Left forelimb (tissue), 1 donor: ENCODE data around the gene RNF32.

Experiments used
- DNase-seq: peaks from one replicate; pipeline ENCODE4 v3.0.0-alpha.2; 2018; ENCODE audit warnings: low spot score

Gene RNF32

DNA sequence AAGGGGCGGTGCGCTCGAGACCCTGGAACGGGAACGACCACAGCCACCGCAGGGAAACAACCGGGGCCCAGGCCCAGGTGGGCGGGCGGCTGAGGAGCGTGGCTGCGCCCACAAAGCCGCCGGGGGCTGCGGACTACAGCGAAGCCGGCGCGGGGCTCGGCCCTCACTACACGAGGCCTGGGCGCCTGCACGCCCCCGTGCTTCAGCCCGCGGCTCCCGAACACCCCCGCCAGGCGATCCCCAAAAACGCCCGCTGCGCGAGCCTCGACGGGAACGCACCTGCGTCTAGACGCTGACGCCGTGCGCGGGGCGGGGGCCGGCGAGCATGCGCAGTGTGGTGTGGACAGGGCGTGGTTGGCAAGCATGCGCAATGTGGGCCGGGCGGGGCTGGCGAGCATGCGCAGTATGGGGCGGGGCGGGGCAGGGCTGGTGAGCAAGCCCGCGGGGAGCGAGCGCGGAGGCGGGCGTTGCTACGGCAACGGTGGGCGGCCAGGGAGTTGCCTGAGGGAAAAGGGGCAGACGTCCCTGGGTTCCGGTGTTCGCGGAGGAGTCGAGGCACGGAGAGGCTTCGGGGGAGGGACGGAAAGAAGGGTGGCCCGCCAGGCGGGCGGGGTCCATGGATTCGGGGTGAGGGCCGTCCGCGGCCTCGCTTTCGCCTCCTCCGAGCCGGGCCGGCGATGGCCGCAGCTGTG, at the start of gene RNF32:
Gene RNF32 (plus strand): TSS at position 518 of the 692 bp plus-strand sequence. CDS start 3,104 bp downstream, outside the sequence.
- peak; percentile 97 for DNase-seq

DNA sequence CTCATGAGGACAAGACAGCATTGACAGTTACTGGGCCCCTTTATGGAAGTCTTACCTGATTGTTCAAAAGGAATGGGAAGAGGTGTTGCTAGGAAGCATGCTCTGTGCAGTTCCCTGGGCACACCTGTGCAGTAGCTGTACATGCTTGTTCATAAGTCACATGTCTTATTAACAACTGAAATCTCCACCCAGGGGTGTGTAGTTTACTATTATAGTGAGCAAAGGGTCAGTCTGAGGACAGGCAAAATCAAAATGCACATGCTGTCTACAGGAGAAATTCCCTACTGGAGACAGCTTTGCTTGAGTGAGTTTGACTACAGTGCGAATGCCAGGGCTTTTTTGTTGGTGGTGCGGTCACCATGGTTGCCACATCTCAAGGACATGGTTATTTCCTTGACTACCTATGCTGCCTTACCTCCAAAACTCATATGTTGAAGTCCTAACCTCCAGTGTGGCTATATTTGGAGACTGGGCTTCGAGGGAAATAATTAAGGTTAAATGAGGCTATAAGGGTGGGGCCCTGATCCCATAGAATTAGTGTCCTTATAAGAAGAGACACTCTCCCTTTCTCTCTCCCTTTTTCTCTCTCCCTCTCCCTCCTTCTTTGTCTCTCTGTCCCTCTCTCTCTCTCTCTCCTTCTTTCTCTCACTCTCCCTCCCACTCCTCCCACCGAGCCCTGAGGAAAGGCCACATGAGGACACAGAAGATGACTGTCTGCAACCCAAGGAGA, 48.3 kb upstream of the RNF32 start:
- no peak for DNase-seq

DNA sequence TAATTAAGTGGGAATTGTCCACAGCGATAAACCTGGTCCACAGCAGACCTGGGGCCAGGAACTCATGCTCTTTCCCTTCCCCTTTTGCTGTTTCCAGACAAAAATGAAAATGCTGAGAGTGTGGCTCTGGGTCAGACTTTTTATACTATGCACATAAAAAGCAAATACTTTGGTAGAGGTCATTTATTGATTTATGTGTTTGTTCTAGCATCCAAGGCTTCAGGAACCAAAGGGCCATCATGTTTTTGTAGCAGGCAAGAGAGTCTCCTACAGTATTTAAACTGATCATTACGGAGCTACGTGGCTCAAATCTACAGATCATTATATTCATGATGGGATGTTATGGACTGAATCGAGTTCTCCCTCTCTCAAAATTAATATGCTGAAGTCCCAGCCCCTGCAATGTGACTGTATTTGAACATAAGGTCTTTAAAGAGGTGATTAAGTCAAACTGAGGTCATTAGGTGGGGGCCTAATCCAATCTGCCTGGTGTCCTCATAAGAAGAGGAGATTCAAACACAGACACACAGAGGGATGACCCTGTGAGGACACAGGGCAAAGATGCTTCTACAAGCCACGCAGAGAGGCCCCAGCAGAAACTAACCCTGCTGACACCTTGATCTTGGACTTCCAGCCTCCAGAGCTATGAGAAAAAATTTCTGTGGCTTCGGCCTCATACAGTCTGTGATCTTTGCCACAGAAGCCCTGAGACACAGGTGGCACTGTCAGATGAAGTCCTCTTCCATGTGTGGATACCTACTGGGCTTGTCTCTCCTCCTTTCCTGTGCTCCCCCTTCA, 46.1 kb upstream of the RNF32 start:
- DNase-seq = no peak

DNA sequence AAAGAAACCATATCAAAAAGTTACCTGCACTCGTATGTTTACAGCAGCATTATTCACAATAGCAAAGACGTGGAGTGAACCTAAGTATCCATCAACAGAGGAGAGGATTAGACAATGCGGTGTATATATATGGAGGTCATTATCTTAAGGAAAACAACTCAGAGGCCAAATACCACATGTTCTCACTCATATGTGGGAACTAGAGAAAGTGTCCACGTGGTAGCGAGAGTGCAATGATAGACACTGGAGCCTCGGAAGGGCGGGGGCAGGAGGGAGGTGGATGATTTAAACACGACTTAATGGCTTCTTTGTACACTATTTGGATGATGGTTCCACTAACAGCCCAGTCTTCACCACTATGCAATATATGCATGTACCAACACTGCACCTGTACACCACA, 40.1 kb upstream of the RNF32 start:
- no peak for DNase-seq

DNA sequence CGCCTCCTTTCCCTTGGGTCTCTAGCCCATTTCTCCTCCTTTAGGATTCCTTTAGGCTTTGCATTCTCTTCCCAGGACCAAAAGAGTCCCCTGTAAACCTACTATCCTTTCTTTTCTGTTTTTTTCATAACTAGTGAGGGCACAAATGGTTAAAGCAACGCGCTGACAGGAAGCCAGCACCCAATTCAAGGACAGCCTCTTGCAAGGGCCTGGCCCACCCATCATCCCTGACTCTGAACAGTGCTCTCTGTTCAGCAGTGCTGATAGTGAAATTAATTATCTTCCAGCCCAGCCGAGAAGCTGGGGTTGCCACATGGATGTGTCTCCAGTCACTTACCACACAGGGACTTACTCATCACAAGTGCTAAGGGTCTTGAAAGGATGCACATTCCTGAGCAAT, 38.3 kb upstream of the RNF32 start:
- no peak for DNase-seq

DNA sequence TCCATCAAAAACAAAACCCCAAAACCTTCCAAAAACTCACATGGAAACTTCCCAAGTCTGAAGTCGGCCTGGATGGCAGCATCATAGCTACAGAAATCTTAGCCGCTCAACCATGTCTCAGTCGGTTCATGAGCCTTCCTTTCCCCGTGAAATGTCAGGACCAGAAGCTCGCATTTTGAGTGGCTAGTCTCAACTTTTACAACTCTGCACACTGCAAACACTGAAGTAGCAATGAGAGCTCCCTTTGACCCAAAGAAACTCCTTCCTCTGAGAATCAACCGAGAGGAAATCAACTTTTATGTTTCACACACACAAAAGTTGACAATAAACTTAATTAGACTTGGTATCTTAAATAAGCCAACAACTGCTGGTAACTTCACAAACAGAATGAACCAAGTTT, 37.6 kb upstream of the RNF32 start:
- no peak for DNase-seq

DNA sequence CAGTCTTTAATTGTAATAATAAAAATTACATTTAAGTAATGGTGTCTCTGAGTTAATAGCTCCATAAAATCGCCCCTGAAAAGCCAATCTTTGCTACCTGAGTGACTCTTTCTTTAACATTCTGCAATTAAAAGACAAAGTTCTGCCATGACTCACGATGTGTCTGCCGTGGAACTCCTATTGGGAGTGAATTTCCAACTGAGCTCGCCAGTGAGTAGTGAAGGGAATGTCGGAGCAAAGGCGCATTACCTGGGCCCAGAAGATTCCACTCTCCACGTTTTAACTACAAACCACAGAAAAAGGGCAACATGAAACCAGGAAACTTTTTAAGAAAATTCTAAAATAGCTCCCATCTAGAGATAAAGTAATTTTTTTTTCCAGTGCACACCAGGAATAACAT, 36.9 kb upstream of the RNF32 start:
- DNase-seq = no peak

DNA sequence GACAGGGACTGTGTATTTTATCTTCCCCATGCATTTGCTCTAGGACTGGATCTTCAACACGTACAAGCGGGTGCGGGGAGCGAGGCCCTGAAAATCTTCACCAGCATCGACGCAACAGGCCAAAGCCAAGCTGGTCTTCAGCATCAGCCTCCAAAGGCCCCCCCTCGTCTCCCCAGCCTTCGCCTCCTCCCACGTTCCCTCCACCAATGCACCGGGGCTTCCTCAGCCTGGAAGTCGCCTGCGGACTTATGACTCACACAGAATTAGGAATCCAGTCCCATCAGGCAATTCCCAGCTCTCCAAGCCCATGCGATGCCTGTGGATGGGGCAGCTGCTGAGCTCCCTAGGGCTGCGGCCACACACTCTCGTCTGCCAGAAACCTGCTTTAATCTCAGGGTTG, 36.3 kb upstream of the RNF32 start:
- DNase-seq = no peak

DNA sequence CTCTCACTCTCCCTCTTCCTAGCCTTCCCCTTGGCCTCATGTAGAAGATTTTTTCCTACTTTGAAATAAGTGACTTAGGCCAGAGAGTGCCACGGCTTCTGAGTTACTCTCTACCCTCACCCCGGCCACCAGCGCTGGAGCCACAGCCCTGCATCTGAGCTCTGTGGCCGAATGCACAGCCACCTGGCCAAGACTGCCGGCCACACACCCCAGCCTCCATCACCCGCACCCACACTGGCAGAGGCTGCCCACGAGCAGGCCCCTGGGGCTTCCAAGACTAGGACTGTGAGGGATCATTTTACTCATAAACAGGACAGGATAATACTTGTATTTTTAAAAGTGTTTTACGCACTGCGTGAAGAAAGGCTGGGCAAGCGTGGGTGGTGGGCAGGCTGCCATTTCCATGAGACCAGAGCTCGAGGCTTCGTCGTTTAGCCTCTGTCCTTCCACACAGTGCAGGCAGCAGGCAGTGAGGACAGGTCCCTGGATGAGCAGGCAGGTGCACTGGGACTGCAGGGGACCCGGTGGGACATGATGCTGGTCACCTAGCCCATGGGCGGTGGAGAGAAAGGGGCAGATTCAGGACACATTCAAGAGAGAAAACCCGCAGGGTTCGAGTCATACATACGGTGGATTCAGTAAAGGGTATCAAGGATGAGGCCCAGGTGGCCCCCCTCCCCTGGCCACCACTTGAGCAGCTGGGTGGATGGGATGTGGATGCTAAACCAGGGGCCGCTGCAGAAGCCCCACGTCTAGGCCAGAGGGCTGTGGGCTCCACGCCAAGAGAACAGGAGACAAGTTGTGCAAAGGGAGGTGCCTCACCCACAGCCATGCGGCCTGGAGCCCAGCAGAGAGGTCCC, 35.5 kb upstream of the RNF32 start:
- no peak for DNase-seq

DNA sequence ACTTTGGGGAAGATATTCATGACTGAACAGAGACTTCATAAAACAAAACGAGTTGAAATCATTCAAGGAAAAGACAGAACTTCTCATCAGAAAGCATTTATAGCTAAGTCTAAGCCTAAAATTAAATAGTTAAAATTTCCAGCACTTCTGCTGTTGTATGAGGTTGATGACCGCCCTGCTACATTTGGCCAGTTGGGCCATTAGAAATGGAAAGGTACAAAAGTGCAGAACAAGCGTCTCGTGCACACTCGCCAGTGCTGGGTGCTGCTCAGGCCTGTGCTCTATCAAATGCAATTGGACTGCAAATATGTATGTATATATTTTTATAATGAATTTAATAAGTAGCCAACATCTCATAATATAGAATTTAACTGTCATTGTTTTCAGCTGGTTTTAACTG, 34.4 kb upstream of the RNF32 start:
- no peak for DNase-seq

DNA sequence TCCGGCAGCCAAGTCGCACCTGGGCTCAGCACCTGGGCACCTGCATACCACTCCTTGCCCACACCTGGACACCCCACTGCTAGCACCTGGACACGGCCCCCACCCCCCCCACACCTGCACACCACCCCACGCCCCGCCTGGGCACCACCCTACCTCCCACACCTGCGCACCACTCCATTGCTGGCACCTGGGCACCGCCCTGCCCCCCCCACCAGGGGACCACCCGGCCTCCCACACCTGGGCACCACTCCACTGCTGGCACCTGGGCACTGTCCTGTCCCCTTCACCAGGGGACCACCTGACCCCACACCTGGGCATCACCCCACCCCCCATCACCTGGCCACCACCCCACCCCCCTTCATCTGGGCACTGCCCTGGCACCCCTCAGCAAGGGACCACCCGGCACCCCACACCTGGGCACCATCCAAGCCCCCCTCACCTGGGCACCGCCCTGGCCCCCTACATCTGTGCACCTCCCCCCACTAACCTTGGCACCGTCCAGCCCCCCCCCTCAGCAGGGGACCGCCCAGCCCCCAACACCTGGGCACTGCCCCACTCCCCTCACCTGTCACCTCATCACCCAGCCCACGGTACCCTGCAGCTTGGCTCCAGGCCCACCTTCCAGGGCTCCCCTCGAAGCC, 33.8 kb upstream of the RNF32 start:
- DNase-seq = no peak

DNA sequence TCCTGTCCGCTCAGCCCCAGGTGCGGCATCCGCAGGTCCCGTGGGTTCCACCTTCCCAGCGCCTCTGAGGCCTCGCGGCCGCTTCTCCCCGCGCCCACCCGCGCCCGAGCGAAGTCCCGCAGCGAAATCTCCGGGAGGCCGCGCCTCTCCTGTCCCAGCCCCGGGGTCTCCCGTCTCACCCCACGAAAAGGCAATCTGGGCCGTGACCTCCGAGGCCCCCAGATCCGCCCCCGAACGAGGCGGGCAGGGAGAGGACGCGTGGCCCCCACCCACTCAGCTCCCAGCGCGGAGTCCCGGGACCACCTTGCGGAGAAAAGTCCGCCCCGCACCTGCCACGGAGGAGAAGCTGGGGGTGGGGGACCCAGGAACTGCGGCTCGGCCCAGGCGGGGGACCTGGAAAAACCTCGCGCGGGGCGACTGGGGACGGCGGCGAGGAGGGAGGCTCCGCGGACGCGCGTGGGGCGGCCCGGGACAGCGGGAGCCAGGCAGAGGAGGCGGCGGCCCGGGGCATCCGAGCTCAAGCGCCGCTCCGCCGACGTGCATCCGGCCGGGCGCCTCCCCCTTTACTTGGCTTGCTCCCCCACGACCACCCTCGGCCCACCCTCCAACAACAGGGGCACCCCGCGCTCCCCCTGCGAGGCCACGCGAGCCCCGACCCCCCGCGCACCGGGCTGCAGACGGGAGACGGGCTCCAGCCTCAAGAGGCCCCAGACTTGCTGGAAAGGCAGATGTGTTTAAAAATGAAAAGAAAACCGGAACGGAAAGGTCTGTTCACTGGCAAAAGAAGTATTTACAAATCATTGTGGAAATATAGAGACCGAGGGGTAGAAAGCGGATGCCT, 33.0 kb upstream of the RNF32 start:
- no peak for DNase-seq

DNA sequence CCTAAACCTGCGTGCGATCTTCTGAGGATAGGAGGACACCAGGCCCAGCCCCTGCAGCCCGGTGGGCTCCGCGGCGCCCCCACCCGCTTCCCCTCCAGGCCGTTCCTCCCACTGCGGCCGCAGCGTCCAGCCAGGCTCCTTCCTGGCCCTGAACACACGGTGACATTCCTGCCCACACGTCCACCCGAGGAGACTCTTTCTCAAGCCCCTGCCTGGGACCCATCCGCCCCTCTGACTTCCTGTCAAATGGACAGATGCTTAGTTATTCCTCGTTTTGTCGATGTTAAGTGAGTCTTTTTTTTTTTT, 32.4 kb upstream of the RNF32 start:
- DNase-seq = no peak

DNA sequence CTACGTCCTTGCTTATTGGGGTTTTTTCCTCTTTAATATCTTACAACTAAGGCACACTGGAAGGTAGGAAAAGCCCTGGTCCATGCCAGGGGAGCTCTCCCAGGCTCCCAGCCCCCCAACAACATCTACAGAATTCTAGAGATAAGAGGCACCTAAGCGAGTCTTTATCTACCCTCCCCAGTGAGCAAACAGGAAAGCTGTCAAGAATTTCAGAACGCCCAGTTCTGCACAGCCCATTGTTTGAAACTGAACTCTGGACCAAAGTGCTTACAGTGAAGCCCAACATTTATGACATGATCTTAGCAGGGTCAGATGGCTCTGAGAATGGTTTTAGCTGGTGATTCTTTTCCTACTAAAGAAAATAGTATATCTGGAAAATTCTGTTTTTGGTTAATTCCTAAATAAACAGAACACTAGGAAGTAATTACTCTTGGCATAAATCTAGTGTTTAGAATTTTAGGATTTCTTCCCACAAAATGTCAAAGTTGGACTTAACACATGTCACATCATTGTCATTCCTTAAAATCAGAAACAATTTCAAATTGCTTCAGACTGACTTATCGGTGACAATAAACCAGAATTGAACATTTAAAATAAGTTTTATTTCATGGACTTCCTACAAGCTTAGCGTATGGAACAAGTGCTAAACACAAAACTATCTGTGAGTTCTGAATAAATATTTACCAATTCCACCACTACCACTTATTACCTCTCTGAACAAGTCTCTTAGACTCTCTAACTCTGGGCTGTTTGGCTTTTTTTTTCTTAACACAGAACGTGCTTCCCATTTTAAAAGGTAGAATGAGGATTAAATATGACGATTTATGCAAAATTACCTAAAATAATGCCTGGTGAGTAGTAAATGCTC, 31.3 kb upstream of the RNF32 start:
- no peak for DNase-seq

DNA sequence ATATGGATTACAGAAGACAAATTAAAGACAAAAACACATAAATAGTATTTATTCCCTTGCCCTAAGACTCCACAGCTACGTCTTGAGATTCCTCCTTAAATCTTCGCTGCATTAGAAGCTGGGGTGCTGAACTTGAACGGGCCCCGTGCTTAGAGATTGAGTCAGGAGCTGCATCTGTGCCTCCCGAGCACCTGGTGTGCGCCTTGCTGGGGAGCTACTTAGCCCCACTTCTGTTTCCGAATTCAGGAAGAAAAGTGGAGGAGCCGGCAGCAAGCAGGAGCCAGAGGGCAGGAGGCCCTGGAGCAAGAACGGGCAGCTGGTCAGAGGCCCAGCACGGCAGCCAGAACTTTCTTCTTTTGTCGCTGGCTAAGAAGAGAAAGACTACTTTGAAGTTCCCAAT, 30.4 kb upstream of the RNF32 start:
- no peak for DNase-seq

DNA sequence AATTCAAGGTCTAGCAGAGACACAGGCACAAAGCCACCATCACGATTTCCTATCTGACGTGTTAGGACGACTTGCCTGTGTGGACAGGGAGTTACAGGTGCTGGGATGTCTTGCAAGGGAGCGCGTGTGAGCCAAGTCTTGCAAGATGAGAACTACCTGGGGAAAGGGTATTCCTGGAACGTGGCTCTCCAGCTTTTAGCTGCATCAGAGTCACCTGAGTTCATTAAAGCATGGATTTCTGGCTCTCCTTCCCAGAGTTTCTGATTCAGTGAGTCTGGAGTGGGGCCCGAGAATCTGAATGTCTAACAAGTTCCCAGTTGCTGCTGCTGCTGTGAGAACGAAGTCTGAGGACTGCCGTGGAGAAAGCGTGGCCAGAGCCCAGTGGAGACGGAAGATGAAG, 30.0 kb upstream of the RNF32 start:
- no peak for DNase-seq

DNA sequence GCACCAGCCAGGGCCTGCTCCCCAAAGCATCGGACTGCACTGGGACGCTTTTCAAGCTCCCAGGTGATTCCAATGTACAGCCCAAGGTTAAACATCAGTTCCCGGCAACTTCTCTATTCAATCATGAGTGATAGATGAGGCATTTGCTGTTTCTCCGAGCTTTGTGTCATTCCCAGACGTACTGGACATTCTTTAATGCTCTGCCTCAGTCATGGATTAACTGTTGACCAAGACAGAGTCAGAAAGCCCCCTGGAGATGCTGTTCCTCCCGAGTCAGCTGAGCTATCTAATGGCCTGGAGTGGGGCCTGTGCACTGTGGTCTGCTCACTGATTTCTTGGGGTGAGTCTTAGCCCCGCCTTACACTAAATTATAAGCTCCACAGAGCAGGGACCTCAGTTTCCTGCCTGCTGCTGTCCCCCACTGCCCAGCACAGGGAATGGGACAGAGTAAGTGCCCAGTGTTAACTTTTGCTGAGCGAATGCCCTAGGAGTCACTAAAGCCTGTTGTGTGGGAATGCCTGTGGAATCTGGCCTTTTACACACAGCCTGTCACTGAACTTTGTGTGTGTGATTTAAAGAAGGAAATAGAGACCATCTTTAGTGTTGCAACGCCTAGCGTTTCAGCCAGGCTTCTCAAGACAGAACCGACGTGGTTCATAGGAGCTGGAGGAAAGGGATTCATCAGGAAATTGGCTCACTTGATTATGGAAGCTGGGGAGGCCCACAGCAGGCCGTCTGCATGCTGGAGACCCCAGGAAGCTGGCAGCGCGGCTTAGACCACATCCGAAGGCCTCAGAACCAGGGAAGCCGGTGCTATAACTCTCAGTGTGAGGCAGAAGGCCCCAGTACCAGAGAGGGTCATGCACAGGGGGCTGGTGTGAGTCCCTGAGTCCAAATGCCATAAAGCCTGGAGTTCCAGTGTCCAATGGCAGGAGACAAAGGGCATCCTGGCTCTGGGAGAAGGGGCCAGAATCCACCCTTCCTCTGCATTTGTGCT, 29.3 kb upstream of the RNF32 start:
- DNase-seq = no peak

DNA sequence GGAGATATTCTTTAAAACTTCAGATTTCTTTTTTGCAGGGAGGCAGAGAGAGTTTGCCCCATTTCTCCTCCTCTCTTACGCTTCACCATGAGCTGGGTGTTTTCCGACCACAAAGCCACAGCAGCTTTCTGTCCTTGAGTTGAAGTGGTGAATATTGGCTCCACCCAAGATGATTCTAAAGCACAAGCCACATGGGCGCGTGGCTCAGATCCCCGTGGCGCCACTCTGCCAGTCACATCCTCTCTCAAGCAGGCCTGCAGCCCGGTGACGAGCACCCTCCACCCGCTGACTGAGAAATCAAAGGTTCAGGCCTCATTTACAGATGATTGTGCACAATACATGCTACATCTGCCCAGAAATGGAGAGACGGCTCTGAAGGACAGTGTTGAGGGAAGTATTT, 27.6 kb upstream of the RNF32 start:
- no peak for DNase-seq
